Measurements from ENCODE around the gene SLC30A10. TPM values are rescaled to one million over a fixed set of nuclear protein-coding genes. Genes with fewer than 3 reads are reported as not detected.
A peak's percentile ranks its signal among the peaks of the same experiment; 100 is the strongest.
"Not testable (repeated sequence)": the region's sequence is repeated elsewhere in the genome, so short reads cannot be mapped to it uniquely, and the experiment has no call there.

SLC30A10 gene
- total RNA-seq, 4 donors from 2014 or later: not detected

- Histone ChIP-seq H3K36me3 (no peaks in the 10 kb centered on the region), H3K4me1 (no peaks in the 10 kb centered on the region), H3K9me3 (peaks cover 0 to 5% (median 0%) of the 10 kb centered on the region in 3 donors), H3K27ac (no peak overlapping the region), H3K27me3 (peaks cover 11% of the 10 kb centered on the region), H3K4me3 (no peak overlapping the region)
- TF ChIP-seq POLR2AphosphoS5 (IDR thresholded peaks at IDR 0.05): no peak
- no peak for TF ChIP-seq EP300 (IDR thresholded peaks at IDR 0.05)
- no peak for TF ChIP-seq POLR2A (IDR thresholded peaks at IDR 0.05)
- TF ChIP-seq, protein P1, sequence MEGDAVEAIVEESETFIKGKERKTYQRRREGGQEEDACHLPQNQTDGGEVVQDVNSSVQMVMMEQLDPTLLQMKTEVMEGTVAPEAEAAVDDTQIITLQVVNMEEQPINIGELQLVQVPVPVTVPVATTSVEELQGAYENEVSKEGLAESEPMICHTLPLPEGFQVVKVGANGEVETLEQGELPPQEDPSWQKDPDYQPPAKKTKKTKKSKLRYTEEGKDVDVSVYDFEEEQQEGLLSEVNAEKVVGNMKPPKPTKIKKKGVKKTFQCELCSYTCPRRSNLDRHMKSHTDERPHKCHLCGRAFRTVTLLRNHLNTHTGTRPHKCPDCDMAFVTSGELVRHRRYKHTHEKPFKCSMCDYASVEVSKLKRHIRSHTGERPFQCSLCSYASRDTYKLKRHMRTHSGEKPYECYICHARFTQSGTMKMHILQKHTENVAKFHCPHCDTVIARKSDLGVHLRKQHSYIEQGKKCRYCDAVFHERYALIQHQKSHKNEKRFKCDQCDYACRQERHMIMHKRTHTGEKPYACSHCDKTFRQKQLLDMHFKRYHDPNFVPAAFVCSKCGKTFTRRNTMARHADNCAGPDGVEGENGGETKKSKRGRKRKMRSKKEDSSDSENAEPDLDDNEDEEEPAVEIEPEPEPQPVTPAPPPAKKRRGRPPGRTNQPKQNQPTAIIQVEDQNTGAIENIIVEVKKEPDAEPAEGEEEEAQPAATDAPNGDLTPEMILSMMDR (IDR thresholded peaks at IDR 0.05): no peak
- no peak for ATAC-seq
- WGBS, 2 donors (ENCODE audit: low coverage in 1 of 2): 60 to 63% methylated on average over 3 of the region's 3 CpGs
Observed at GRCh38 chr1:219940707-219941106, 12.3 kb upstream of the SLC30A10 start.

DNA sequence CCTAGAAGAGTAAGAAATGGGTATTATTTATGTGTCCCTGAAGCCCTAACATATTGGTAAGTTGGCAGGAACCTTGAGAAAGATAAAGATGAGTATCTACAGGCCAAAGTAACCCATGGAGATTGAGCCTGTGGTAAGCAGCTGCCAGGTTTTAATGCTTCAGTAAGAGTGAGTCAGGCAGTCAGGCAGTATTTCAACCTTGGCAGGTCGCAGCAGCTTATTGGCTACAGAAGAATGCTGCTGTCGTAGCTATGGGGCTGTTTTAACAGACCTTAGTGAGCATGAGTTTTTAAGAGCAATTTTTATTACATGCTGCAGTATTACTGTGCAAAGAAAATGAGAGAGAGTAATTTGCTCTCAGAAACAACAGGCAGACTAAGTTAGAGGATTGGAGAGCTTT, 10.3 kb upstream of the SLC30A10 start:
- no peaks in the 10 kb centered on the region for H3K36me3 ChIP-seq
- peaks cover 0 to under 1% (median 0%) of the 10 kb centered on the region in 3 donors for H3K9me3 ChIP-seq
- ATAC-seq: no peak
- H3K27ac ChIP-seq: no peak overlapping the region
- H3K4me1 ChIP-seq: no peaks in the 10 kb centered on the region
- peaks cover 11% of the 10 kb centered on the region for H3K27me3 ChIP-seq
- TF ChIP-seq POLR2A (IDR thresholded peaks at IDR 0.05): no peak
- TF ChIP-seq POLR2AphosphoS5 (IDR thresholded peaks at IDR 0.05): no peak
- TF ChIP-seq EP300 (IDR thresholded peaks at IDR 0.05): no peak
- TF ChIP-seq, protein P1 (IDR thresholded peaks at IDR 0.05): no peak
- WGBS, 2 donors (ENCODE audit: low coverage in 1 of 2): 36 to 45% methylated on average over 2 of the region's 2 CpGs
- no peak overlapping the region for H3K4me3 ChIP-seq

DNA sequence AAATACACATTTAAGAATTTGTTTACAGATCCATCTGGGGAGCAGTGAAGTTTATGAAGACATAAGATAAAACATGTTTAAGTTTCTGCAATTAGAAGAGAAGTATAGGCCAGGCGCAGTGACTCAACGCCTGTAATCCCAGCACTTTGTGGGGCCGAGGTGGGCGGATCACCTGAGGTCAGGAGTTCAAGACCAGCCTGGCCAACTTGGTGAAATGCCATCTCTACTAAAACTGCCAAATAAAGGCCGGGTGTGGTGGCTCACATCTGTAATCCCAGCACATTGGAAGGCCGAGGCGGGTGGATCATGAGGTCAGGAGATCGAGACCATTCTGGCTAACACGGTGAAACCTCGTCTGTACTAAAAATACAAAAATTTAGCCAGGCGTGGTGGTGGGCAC, 5.4 kb upstream of the SLC30A10 start:
- H3K9me3 ChIP-seq, ATAC-seq, H3K4me1 ChIP-seq, H3K36me3 ChIP-seq, H3K4me3 ChIP-seq, H3K27ac ChIP-seq: not testable (repeated sequence)
- H3K27me3 ChIP-seq: peaks cover 15% of the 10 kb centered on the region
- 51 to 100% methylated on average over 1 to 5 of the region's 11 CpGs for WGBS, 2 donors (ENCODE audit: low coverage in 1 of 2)

DNA sequence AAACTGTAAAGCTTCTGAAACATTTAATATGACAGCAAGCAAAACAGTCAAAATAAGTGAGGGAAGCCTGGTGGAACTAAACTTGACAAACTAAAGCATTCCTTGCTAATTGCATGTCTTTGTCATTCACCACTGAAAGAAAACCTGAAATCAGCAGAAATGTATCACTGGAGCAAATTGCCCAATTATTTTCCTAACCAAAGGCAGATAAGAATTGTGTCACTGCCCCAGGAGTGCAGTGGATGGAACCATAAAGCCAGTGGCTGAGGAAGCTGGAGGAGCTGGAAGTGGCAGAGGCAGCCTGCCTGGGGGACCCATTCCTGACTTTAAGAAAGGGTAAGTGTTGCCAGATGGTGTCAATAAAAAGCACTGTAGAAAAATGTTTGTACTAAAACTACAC, 2.7 kb upstream of the SLC30A10 start:
- ATAC-seq: no peak
- Histone ChIP-seq H3K9me3 (no peaks in the 10 kb centered on the region), H3K36me3 (no peaks in the 10 kb centered on the region), H3K27me3 (peaks cover 40% of the 10 kb centered on the region), H3K27ac (no peak overlapping the region), H3K4me1 (peaks cover 0 to 13% (median 3%) of the 10 kb centered on the region in 3 donors), H3K4me3 (no peak overlapping the region)
- no peak for TF ChIP-seq POLR2A (IDR thresholded peaks at IDR 0.05)
- TF ChIP-seq, protein P1 (IDR thresholded peaks at IDR 0.05): no peak
- no peak for TF ChIP-seq EP300 (IDR thresholded peaks at IDR 0.05)
- TF ChIP-seq POLR2AphosphoS5 (IDR thresholded peaks at IDR 0.05): no peak

GRCh38 chr1:219928791-219929118, 398 bp upstream of the SLC30A10 start:
- no peak overlapping the region for H3K27ac ChIP-seq
- WGBS, 2 donors (ENCODE audit: low coverage in 1 of 2): 64 to 70% methylated on average over 2 to 3 of the region's 13 CpGs
- no peaks in the 10 kb centered on the region for H3K36me3 ChIP-seq
- no peaks in the 10 kb centered on the region for H3K9me3 ChIP-seq
- no peak for ATAC-seq
- no peak for TF ChIP-seq EP300 (IDR thresholded peaks at IDR 0.05)
- H3K27me3 ChIP-seq: peaks cover 42% of the 10 kb centered on the region
- H3K4me3 ChIP-seq: peak overlapping the region in 1 of 2 donors; percentile 47
- peaks cover 0 to 13% (median 3%) of the 10 kb centered on the region in 3 donors for H3K4me1 ChIP-seq

DNA sequence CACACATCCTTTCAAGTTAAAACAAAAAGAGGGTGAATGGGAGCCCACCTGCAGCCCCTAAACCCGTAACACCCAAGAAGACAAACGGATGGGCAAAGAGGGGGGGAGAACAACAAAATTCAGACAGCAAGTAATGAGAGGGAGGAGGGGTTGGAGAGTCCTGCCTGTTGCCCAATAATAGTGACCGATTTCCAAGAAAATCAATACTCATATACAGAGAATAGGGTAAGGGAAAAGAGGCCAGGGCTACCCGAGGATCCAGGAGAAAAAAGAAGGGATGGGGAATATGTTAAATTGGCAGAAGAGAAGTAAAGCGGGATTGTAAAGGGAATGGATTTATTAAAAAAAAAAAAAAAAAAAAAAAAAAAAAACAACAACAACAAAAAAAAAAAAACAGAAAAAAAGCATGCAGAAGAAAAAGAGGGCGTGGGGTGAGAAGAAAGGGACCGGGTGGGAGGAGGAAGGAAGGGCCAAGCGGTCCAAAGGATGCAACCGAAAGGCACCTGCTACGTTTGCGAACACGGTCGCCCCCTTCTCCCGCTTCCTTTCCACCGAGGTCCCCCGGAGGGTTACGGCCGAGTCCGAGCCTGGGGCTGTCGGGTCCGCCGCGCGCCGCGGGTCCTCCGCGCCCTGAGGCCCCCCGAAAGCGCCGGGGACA, 930 bp downstream of the SLC30A10 start:
- H3K9me3 ChIP-seq: no peaks in the 10 kb centered on the region
- no peaks in the 10 kb centered on the region for H3K36me3 ChIP-seq
- ATAC-seq: no peak
- H3K27me3 ChIP-seq: peaks cover 42% of the 10 kb centered on the region
- WGBS, 2 donors (ENCODE audit: low coverage in 1 of 2): 30 to 35% methylated on average over 14 to 20 of the region's 31 CpGs
- no peak overlapping the region for H3K27ac ChIP-seq
- peak overlapping the region in 1 of 2 donors; percentile 47 for H3K4me3 ChIP-seq
- TF ChIP-seq EP300 (IDR thresholded peaks at IDR 0.05) (no peak), POLR2A (IDR thresholded peaks at IDR 0.05) (no peak), POLR2AphosphoS5 (IDR thresholded peaks at IDR 0.05) (no peak)
- TF ChIP-seq, protein P1 (IDR thresholded peaks at IDR 0.05): no peak
- peaks cover 0 to 13% (median 3%) of the 10 kb centered on the region in 3 donors for H3K4me1 ChIP-seq

All from gastroesophageal sphincter (tissue), 4 donors.